ENCODE data around the gene SVOPL. TPM values are rescaled to one million over a fixed set of nuclear protein-coding genes. Genes with fewer than 3 reads are reported as not detected.

SVOPL gene
- total and polyA plus RNA-seq, 4 donors = 0.33 TPM; not detected in 3

- peaks cover 0 to 20% (median 13%) of the 10 kb centered on the region in 4 donors for H3K36me3 ChIP-seq (ENCODE audit: control insufficient read depth in 4 of 4, insufficient read depth in 3 of 4, low read depth in 1 of 4, low read length in 3 of 4)
- H3K4me1 ChIP-seq (ENCODE audit: control insufficient read depth in 4 of 4, insufficient read depth in 4 of 4, low read length in 3 of 4) = no peaks in the 10 kb centered on the region
- WGBS = 97% methylated on average over 2 of the region's 2 CpGs
- no peak overlapping the region for H3K9ac ChIP-seq (ENCODE audit: low read depth in 1 of 2, low read length in 2 of 2)
- no peak for TF ChIP-seq RXRA (IDR thresholded peaks at IDR 0.05)
- no peak for TF ChIP-seq HNF4G (IDR thresholded peaks at IDR 0.05)
- TF ChIP-seq ATF3 (IDR thresholded peaks at IDR 0.05) = no peak
- TF ChIP-seq REST (IDR thresholded peaks at IDR 0.05) = no peak
- no peak for TF ChIP-seq FOXA1 (IDR thresholded peaks at IDR 0.05)
- TF ChIP-seq CTCF (IDR thresholded peaks at IDR 0.05; ENCODE audit: low read depth, low read length, missing input control) = no peak
- TF ChIP-seq RAD21 (IDR thresholded peaks at IDR 0.05) = no peak
- TF ChIP-seq NR2F2 (IDR thresholded peaks at IDR 0.05) = no peak
- no peak for TF ChIP-seq EGR1 (IDR thresholded peaks at IDR 0.05; ENCODE audit: low read depth in 2 of 2)
- TF ChIP-seq HNF4A (conservative IDR thresholded peaks at IDR 0.05) = no peak
- no peak for TF ChIP-seq SP1 (IDR thresholded peaks at IDR 0.05)
- TF ChIP-seq GABPA (IDR thresholded peaks at IDR 0.05 in 1 of 2, conservative IDR thresholded peaks at IDR 0.05 in 1 of 2) = no peak
- no peak for TF ChIP-seq MAX (IDR thresholded peaks at IDR 0.05)
- TF ChIP-seq YY1 (IDR thresholded peaks at IDR 0.05) = no peak
- TF ChIP-seq FOXA2 (IDR thresholded peaks at IDR 0.05) = no peak
- no peak for TF ChIP-seq TAF1 (conservative IDR thresholded peaks at IDR 0.05)
- TF ChIP-seq, protein P1, sequence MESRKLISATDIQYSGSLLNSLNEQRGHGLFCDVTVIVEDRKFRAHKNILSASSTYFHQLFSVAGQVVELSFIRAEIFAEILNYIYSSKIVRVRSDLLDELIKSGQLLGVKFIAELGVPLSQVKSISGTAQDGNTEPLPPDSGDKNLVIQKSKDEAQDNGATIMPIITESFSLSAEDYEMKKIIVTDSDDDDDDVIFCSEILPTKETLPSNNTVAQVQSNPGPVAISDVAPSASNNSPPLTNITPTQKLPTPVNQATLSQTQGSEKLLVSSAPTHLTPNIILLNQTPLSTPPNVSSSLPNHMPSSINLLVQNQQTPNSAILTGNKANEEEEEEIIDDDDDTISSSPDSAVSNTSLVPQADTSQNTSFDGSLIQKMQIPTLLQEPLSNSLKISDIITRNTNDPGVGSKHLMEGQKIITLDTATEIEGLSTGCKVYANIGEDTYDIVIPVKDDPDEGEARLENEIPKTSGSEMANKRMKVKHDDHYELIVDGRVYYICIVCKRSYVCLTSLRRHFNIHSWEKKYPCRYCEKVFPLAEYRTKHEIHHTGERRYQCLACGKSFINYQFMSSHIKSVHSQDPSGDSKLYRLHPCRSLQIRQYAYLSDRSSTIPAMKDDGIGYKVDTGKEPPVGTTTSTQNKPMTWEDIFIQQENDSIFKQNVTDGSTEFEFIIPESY (IDR thresholded peaks at IDR 0.05) = no peak
- TF ChIP-seq JUND (IDR thresholded peaks at IDR 0.05) = no peak
- DNase-seq (ENCODE audit: low spot score) = no peak
- no peaks in the 10 kb centered on the region for H3K27me3 ChIP-seq (ENCODE audit: control insufficient read depth in 4 of 4, insufficient read depth in 4 of 4, low read length in 3 of 4)
- H3K9me3 ChIP-seq (ENCODE audit: control insufficient read depth in 4 of 4, low read length in 3 of 4) = no peaks in the 10 kb centered on the region
- H3K4me3 ChIP-seq (ENCODE audit: low read depth in 1 of 3, low read length in 3 of 3) = no peak overlapping the region
- H3K27ac ChIP-seq (ENCODE audit: low read depth in 1 of 2, low read length in 2 of 2) = no peak overlapping the region
These were observed 154.3 kb downstream of the SVOPL start for GRCh38 chr7:138546829-138547228.

All from liver (tissue), 9 donors.